ENCODE results near the gene ATRN. TPM values are rescaled to one million over a fixed set of nuclear protein-coding genes. Genes with fewer than 3 reads are reported as not detected.

Gene ATRN
- total RNA-seq, 1 experiment from 2014 or later = 19.9 TPM

GRCh38 chr20:3553663-3554062 is 82.8 kb downstream of the ATRN start (continued):
- no peak for TF ChIP-seq ZNF281 (CRISPR knock-in tag; IDR thresholded peaks at IDR 0.05)
- no peak for TF ChIP-seq CREM (CRISPR knock-in tag; IDR thresholded peaks at IDR 0.05)
- TF ChIP-seq ZNF396 (CRISPR knock-in tag; IDR thresholded peaks at IDR 0.05; ENCODE audit: borderline replicate concordance) = no peak
- no peak for TF ChIP-seq SMAD4 (CRISPR knock-in tag; IDR thresholded peaks at IDR 0.05)

- TF ChIP-seq GRHL2 (CRISPR knock-in tag; IDR thresholded peaks at IDR 0.05; ENCODE audit: insufficient replicate concordance, severe bottlenecking) (no peak), CREB1 (CRISPR knock-in tag; IDR thresholded peaks at IDR 0.05) (no peak), MXD4 (CRISPR knock-in tag; IDR thresholded peaks at IDR 0.05; ENCODE audit: borderline replicate concordance) (no peak), CDX4 (CRISPR knock-in tag; IDR thresholded peaks at IDR 0.05; ENCODE audit: borderline replicate concordance) (no peak), TCF7 (CRISPR knock-in tag; IDR thresholded peaks at IDR 0.05; ENCODE audit: low read depth) (no peak), IRF1 (CRISPR knock-in tag; IDR thresholded peaks at IDR 0.05) (no peak), FOXJ3 (CRISPR knock-in tag; IDR thresholded peaks at IDR 0.05; ENCODE audit: borderline replicate concordance) (no peak), ZNF232 (CRISPR knock-in tag; IDR thresholded peaks at IDR 0.05) (no peak), E2F1 (CRISPR knock-in tag; IDR thresholded peaks at IDR 0.05) (no peak), ATF2 (CRISPR knock-in tag; IDR thresholded peaks at IDR 0.05; ENCODE audit: borderline replicate concordance, low read depth) (no peak), CTCF (IDR thresholded peaks at IDR 0.05) (no peak), ESRRA (CRISPR knock-in tag; IDR thresholded peaks at IDR 0.05; ENCODE audit: borderline replicate concordance) (no peak), CBFB (CRISPR knock-in tag; IDR thresholded peaks at IDR 0.05; ENCODE audit: low read depth) (no peak), NR2C2 (CRISPR knock-in tag; IDR thresholded peaks at IDR 0.05) (no peak), ATF3 (CRISPR knock-in tag; conservative IDR thresholded peaks at IDR 0.05) (no peak), MAX (CRISPR knock-in tag; IDR thresholded peaks at IDR 0.05) (no peak), USF1 (CRISPR knock-in tag; IDR thresholded peaks at IDR 0.05) (no peak), ZNF317 (CRISPR knock-in tag; IDR thresholded peaks at IDR 0.05; ENCODE audit: borderline replicate concordance, low read depth) (no peak), PREB (CRISPR knock-in tag; IDR thresholded peaks at IDR 0.05; ENCODE audit: borderline replicate concordance) (no peak)
- Mint-ChIP-seq H3K27me3 (ENCODE audit: low read depth) (no peaks in the 10 kb centered on the region), H3K4me1 (no peaks in the 10 kb centered on the region), H3K36me3 (0 out of 2 replicates have a peak, but pooled peaks cover 2% of the 10 kb centered on the region), H3K4me3 (no peak overlapping the region), H3K9me3 (no peaks in the 10 kb centered on the region), H3K27ac (no peak overlapping the region)
- CTCF ChIA-PET = no interaction called here
- DNase-seq (ENCODE audit: low spot score) = no peak
- no peak for ATAC-seq
- POLR2A ChIA-PET = no interaction called here
Measured at GRCh38 chr20:3557237-3557785, 86.5 kb downstream of the ATRN start.
